Measurements from ENCODE around the gene SLC5A2. TPM values are rescaled to one million over a fixed set of nuclear protein-coding genes. Genes with fewer than 3 reads are reported as not detected.
"Not testable (repeated sequence)": the region's sequence is repeated elsewhere in the genome, so short reads cannot be mapped to it uniquely, and the experiment has no call there.

The SLC5A2 gene
- total RNA-seq, 2 donors from 2014 or later: 1.3 to 2.8 TPM

DNA sequence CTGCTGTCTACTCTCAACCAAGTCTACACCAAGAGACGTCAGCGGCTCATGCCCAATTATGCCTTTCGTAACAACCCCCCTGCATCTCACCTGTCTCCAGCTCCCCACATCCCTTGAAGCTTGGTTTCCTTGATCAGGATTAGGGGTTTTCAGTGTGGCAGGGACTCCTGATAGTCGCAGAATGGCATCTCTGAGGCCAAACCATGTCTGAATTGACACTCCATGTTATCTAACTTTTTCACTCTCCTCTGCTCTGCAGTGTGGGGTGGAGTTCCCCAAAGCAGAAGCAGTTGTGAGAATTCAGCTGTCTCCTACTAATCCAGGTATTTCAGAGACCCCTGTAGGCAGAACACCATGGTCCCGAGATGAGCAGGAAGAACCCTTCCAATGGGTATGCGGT lies 39.1 kb downstream of the SLC5A2 start:
- ATAC-seq (no peak), DNase-seq (no peak)
- H3K36me3 Mint-ChIP-seq (ENCODE audit: low read depth): no peaks in the 10 kb centered on the region
- H3K27me3 Mint-ChIP-seq: peaks cover under 1% of the 10 kb centered on the region
- H3K27ac Mint-ChIP-seq: no peak overlapping the region
- peaks cover 3% of the 10 kb centered on the region for H3K9me3 ChIP-seq (ENCODE audit: control insufficient read depth, low read length, poor library complexity, severe bottlenecking)
- H3K4me1 Mint-ChIP-seq: no peaks in the 10 kb centered on the region
- H3K4me3 Mint-ChIP-seq: no peak overlapping the region

DNA sequence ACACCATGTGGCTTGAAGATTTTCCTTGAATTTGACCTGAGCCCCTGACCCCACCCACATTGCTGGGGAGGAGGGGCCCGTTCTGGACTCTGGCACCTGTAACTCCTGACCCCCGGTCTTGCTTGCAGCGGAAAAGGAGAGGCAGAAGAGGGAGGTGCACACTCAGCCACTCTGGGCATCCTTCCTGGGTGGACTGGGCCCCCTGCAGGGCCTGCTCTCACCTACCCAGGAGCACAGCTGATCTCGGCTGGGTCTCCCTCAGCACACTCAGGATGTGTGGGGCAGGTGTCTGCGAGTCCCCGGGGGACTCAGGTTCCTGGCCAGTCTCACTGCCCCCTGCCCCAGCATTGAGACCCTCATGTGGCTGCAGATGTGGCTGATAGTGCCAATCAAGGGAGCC lies 40.8 kb downstream of the SLC5A2 start:
- H3K27ac Mint-ChIP-seq; H3K4me3 Mint-ChIP-seq; DNase-seq; H3K4me1 Mint-ChIP-seq; ATAC-seq; H3K36me3 Mint-ChIP-seq (ENCODE audit: low read depth); H3K9me3 ChIP-seq (ENCODE audit: control insufficient read depth, low read length, poor library complexity, severe bottlenecking): not testable (repeated sequence)
- H3K27me3 Mint-ChIP-seq: peaks cover 13% of the 10 kb centered on the region

DNA sequence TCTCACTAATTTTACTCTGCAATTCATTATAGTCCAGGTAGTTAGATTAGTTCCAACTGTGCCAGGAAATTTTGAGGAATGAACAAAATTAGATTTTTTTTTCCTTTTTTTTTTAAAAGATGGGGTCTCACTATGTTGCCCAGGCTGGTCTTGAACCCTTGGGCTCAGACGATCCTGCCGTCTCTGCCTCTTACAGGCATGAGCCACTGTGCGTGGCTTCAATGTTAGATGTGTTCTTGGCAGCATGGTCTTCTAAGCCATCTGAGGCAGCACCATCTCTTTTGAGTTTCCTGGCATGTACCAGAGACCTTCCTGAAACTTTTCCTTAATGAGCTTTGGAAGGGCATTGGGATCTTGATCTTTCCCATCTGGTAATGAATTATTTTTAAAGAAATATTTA lies 42.2 kb downstream of the SLC5A2 start:
- no peak for DNase-seq
- Mint-ChIP-seq H3K27me3 (peaks cover 18% of the 10 kb centered on the region), H3K27ac (no peak overlapping the region), H3K4me3 (no peak overlapping the region), H3K36me3 (ENCODE audit: low read depth) (no peaks in the 10 kb centered on the region), H3K4me1 (peaks cover 8% of the 10 kb centered on the region)
- no peak for ATAC-seq
- no peaks in the 10 kb centered on the region for H3K9me3 ChIP-seq (ENCODE audit: control insufficient read depth, low read length, poor library complexity, severe bottlenecking)

DNA sequence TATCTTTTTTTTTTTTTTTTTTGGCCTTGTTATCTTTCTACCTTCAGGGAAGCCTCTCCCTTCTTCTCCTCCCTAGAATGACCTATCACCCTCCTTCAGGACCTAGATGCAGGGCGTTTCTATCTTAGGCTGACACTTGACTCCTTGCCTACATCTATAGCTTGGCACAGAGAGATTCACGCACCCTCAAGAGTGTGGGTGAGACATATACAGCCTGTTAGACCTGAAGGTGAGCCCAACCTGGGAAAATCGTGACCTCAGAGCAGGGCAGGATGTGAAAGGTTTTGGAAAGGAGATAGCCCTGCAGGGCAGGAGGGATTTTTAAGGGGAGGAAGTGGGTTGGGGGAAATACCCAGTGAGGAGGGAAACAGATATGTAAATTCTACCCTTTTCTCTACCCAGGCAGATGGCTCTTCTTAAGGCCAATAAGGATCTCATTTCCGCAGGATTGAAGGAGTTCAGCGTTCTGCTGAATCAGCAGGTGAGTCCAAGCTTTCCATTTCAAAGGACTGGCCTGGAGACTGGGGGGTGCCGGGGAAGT lies 44.9 kb downstream of the SLC5A2 start, which contains the start of gene AHSP:
Gene AHSP, plus strand, starts transcription at position 167 of the 541 bp plus-strand sequence. Its CDS starts 240 bp downstream, at position 407.
- H3K36me3 Mint-ChIP-seq (ENCODE audit: low read depth): no peaks in the 10 kb centered on the region
- H3K9me3 ChIP-seq (ENCODE audit: control insufficient read depth, low read length, poor library complexity, severe bottlenecking): no peaks in the 10 kb centered on the region
- ATAC-seq: no peak
- peaks cover 18% of the 10 kb centered on the region for H3K27me3 Mint-ChIP-seq
- H3K4me1 Mint-ChIP-seq: peaks cover 8% of the 10 kb centered on the region
- DNase-seq: no peak
- H3K27ac Mint-ChIP-seq: no peak within 1 kb of the TSS
- peak within 1 kb of the TSS; percentile 26 for H3K4me3 Mint-ChIP-seq

DNA sequence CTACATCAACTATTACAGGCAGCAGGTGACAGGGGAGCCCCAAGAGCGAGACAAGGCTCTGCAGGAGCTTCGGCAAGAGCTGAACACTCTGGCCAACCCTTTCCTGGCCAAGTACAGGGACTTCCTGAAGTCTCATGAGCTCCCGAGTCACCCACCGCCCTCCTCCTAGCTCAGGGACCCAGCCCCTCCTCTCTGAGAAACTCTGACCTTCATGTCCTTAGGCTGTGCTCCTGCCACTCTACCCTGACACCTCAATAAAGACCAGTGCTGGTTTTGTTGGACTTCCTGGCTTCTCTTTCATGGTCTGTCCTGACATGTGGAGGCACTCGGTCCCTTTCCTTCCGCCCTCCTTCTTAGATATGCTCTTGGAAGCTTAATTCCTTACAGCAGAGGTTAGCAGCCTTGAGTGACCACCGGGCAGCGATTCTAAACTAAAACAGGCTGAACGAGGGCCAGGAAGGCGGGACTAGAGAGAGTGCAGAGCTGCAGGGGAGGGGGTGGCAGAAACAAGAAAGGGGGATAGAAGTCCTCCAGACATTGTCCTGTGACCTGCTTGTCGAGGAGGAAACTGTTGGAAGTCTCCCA lies 45.7 kb downstream of the SLC5A2 start:
- H3K36me3 Mint-ChIP-seq (ENCODE audit: low read depth): no peaks in the 10 kb centered on the region
- peaks cover 8% of the 10 kb centered on the region for H3K4me1 Mint-ChIP-seq
- H3K9me3 ChIP-seq (ENCODE audit: control insufficient read depth, low read length, poor library complexity, severe bottlenecking): no peaks in the 10 kb centered on the region
- H3K27me3 Mint-ChIP-seq: peaks cover 18% of the 10 kb centered on the region
- DNase-seq: no peak
- no peak overlapping the region for H3K27ac Mint-ChIP-seq
- no peak for ATAC-seq
- H3K4me3 Mint-ChIP-seq: peak overlapping the region; percentile 26

DNA sequence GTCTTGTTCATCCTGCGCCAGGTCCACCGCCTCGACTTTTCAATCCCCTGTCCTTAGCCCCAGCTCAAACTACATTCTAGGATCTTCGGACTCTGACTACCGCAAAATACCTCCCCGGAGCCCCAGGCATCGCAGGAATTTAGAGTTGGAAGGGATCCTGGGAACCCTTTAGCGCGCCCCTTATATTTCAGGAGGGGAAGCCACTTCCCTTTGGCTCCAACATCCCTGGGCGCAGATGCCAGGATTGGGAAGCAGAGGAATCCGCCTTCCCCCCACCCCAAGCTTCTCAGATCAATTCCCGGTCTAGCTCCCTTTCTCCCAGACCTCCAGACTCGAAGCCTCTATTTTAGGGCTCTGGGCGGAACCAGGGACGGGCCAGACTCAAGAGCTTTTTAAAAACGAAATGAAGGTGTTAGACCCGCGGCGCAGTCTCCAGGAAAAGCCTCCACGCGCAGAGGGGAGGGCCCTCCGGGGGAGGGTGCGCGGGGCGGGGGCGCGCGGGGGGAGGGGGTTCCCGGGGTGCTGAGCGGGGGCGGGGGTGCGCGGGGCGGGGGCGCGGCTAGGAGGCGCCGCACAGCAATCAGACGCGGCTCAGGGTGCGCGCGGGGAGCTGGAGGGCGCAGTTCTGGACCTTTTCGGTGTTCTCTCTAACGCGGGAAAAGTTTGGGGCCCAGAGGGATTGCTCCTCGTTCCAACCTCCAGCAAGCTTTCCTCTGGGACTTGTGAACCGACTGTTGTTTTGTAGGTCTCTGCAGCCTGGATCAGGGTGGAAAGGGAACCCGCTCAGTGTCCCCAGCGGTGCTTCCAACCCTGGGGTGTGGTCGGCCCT lies 46.4 kb downstream of the SLC5A2 start:
- Mint-ChIP-seq H3K4me3 (peak overlapping the region; percentile 69), H3K27ac (no peak overlapping the region), H3K27me3 (peaks cover 22% of the 10 kb centered on the region), H3K4me1 (peaks cover 8% of the 10 kb centered on the region), H3K36me3 (ENCODE audit: low read depth) (no peaks in the 10 kb centered on the region)
- ATAC-seq: no peak
- no peak for DNase-seq
- H3K9me3 ChIP-seq (ENCODE audit: control insufficient read depth, low read length, poor library complexity, severe bottlenecking): no peaks in the 10 kb centered on the region

DNA sequence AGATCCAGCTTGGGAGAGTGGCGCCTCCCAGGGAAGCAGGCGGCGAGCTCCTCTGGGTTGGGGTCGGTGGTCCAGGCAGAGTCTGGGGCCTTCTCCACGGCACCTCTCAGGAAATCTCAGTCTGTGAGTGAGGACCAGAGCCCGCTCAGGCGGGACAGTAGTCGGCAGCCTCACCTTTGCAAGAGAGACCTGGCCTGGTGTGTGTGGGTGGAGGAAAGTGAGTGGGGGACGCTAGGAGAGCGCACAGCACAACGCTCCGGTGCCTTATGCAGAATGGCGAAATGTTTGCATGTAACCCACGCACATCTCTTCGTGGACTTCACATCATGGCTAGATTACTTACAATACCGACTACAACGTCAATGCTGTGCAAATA lies 47.0 kb downstream of the SLC5A2 start:
- no peaks in the 10 kb centered on the region for H3K9me3 ChIP-seq (ENCODE audit: control insufficient read depth, low read length, poor library complexity, severe bottlenecking)
- peaks cover 8% of the 10 kb centered on the region for H3K4me1 Mint-ChIP-seq
- H3K27ac Mint-ChIP-seq: no peak overlapping the region
- peaks cover 25% of the 10 kb centered on the region for H3K27me3 Mint-ChIP-seq
- DNase-seq (no peak), ATAC-seq (no peak)
- H3K36me3 Mint-ChIP-seq (ENCODE audit: low read depth): no peaks in the 10 kb centered on the region
- H3K4me3 Mint-ChIP-seq: peak overlapping the region; percentile 36

DNA sequence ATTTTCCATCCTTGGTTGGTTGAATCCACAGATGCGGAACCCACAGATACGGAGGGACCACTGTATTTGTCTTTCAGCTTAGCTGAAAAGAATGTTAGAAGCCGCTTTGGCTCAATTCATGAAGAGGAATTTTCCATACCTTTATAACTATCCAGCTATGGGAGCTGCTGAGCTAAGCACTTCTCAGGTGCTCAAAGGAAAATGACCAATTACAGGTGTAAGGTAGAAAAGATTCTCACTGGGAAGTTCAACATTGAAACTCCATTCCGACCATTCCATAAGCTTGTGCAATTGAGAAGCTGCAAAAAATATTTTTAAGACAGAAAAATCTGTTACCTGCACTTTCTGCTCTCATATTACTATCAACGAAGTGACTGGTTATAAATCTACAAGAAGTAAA lies 47.5 kb downstream of the SLC5A2 start:
- H3K9me3 ChIP-seq (ENCODE audit: control insufficient read depth, low read length, poor library complexity, severe bottlenecking): no peaks in the 10 kb centered on the region
- Mint-ChIP-seq H3K4me1 (peaks cover 8% of the 10 kb centered on the region), H3K27ac (no peak overlapping the region), H3K4me3 (no peak overlapping the region), H3K36me3 (ENCODE audit: low read depth) (no peaks in the 10 kb centered on the region), H3K27me3 (peaks cover 25% of the 10 kb centered on the region)
- ATAC-seq: no peak
- DNase-seq: no peak

DNA sequence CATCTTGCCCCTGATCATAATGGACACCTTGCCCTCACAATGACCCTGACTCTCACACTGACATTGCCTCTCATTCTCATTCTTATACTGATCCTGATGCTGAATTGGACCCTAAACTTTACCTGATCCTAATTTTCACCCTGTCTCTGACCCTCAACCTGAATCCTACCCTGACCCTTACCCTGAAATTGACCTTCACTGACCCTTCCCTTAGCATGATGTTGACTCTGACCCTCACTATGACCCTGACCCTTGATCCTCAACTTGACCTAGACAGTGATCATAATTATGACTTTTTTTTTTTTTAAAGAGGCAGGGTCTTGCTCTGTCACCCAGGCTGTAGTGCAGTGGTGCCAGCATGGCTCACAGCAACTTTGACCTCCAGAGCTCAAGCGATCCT lies 48.2 kb downstream of the SLC5A2 start:
- Mint-ChIP-seq H3K4me1 (peaks cover 8% of the 10 kb centered on the region), H3K27me3 (peaks cover 32% of the 10 kb centered on the region)
- ATAC-seq: no peak

DNA sequence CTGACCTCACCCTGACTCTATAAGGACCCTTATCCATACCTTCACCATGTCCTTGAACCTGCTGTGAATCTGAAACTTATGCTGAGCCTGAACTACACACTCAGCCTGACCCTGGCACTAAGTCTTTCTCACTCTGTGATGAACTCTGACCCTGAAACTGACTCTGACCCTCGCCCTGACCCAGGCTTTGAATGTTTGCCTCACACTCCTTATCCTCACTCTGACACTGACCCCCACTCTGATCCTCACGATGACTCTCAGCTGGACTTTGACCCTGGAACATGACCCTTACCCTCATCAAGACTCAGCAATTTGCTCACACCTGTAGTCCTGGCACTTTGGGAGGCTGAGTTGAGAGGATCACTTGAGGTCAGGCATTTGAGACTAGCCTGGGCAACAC lies 49.2 kb downstream of the SLC5A2 start:
- ATAC-seq: no peak
- peaks cover 8% of the 10 kb centered on the region for H3K4me1 Mint-ChIP-seq
- H3K4me3 Mint-ChIP-seq: no peak overlapping the region
- peaks cover 32% of the 10 kb centered on the region for H3K27me3 Mint-ChIP-seq
- DNase-seq: no peak
- H3K9me3 ChIP-seq (ENCODE audit: control insufficient read depth, low read length, poor library complexity, severe bottlenecking): no peaks in the 10 kb centered on the region
- no peaks in the 10 kb centered on the region for H3K36me3 Mint-ChIP-seq (ENCODE audit: low read depth)
- no peak overlapping the region for H3K27ac Mint-ChIP-seq

More for the DNA sequence above, 48.2 kb downstream of the SLC5A2 start:
- no peaks in the 10 kb centered on the region for H3K9me3 ChIP-seq (ENCODE audit: control insufficient read depth, low read length, poor library complexity, severe bottlenecking)
- H3K27ac Mint-ChIP-seq: no peak overlapping the region
- no peak overlapping the region for H3K4me3 Mint-ChIP-seq
- no peak for DNase-seq
- no peaks in the 10 kb centered on the region for H3K36me3 Mint-ChIP-seq (ENCODE audit: low read depth)

DNA sequence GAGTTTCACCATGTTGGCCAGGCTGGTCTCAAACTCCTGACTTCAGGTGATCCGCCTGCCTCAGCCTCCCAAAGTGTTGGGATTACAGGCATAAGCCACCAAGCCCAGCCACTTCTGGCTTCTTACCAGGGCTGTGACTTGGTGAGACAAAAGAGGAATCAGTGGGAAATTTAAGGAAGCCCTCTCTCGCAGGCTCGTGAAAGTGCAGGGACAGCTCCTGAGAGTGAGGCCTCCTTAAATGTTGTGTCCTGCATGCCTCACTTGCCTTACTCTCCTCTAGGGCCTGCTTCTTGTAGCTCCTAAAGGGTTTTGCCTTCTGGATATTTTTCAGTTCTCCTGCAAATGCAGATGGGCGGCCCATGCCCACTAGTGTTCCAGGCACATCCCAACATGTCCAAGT lies 50.0 kb downstream of the SLC5A2 start:
- H3K27ac Mint-ChIP-seq: no peak overlapping the region
- peaks cover 31% of the 10 kb centered on the region for H3K27me3 Mint-ChIP-seq

DNA sequence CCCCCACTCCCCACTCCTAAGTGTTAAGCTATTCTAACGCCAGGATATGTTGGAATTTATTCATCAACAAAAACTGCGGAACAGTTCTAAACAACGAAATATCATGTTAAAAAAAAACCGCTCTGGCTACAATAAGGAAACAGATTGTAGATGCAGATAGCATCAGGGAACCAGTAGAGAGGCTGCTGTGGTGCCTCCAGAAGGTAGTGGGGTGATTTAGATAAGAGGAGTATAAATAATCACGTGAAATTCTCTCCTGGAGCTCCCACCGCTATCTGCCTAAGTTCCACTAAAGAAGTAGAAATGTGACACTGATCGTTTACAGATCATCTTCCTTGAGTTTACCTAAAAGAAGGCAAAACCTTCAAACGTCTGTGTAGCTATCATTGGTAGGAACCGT lies 52.8 kb downstream of the SLC5A2 start:
- no peaks in the 10 kb centered on the region for H3K36me3 Mint-ChIP-seq (ENCODE audit: low read depth)
- peaks cover 38% of the 10 kb centered on the region for H3K27me3 Mint-ChIP-seq
- no peaks in the 10 kb centered on the region for H3K9me3 ChIP-seq (ENCODE audit: control insufficient read depth, low read length, poor library complexity, severe bottlenecking)
- DNase-seq: no peak
- ATAC-seq: no peak
- no peak overlapping the region for H3K27ac Mint-ChIP-seq
- peaks cover 2% of the 10 kb centered on the region for H3K4me1 Mint-ChIP-seq
- no peak overlapping the region for H3K4me3 Mint-ChIP-seq

More for the DNA sequence above, 50.0 kb downstream of the SLC5A2 start:
- H3K9me3 ChIP-seq (ENCODE audit: control insufficient read depth, low read length, poor library complexity, severe bottlenecking): no peaks in the 10 kb centered on the region
- ATAC-seq: no peak
- Mint-ChIP-seq H3K36me3 (ENCODE audit: low read depth) (no peaks in the 10 kb centered on the region), H3K4me3 (no peak overlapping the region), H3K4me1 (peaks cover 7% of the 10 kb centered on the region)
- DNase-seq: no peak

DNA sequence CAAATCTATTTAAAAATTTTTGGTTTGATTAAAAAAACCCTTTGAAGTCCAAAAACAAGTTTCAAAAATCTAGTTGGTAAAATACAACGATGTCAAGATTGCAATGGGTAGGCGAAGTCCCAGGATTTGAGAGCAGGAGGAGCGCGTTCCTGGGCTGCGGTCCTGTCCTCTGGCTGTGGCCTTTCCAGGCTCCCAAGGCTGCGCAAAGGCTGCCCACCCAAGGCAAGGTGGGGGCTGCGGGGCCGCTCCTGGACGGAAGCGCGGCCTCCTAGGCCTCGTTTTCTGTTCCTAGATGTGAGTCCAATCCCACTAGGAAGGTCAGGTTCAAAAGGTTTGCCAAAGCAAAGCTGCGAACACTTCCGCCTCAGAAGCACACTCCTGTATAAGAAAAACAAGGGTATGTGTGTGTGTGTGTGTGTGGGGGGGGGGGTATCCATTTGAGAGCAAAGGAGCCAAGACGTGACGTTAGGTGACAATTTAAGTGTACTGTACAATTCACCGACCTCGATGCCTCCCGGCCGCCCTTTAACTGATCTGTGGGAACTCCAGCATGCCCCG lies 54.0 kb downstream of the SLC5A2 start:
- H3K27ac Mint-ChIP-seq: no peak overlapping the region
- DNase-seq: no peak
- no peaks in the 10 kb centered on the region for H3K9me3 ChIP-seq (ENCODE audit: control insufficient read depth, low read length, poor library complexity, severe bottlenecking)
- H3K27me3 Mint-ChIP-seq: peaks cover 42% of the 10 kb centered on the region
- no peak for ATAC-seq
- H3K4me1 Mint-ChIP-seq: peaks cover 2% of the 10 kb centered on the region
- no peak overlapping the region for H3K4me3 Mint-ChIP-seq
- H3K36me3 Mint-ChIP-seq (ENCODE audit: low read depth): no peaks in the 10 kb centered on the region

Data from T-helper 17 cell (primary cell).